GM23338 (cell line): ENCODE data around the gene SCIN. TPM values are rescaled to one million over a fixed set of nuclear protein-coding genes. Genes with fewer than 3 reads are reported as not detected.

Experiments used
- ATAC-seq: fragments of 200-7000 bp; cut with Tn5 transposase; 3 replicates; pipeline ENCODE4 v1.9.1; 2020
- DNase-seq: peaks from one replicate; pipeline ENCODE4 v3.0.0-alpha.2; 2015; ENCODE audit warnings: low spot score
- H2AFZ ChIP-seq: fragments of 200-600 bp; sonication (generic); 2 replicates; pipeline ENCODE4 v1.8.0; 2016; ENCODE audit warnings: antibody characterized with exemption, mild to moderate bottlenecking, moderate library complexity
- H3F3A ChIP-seq: fragments of 200-600 bp; sonication (generic); replicated peaks from 2 replicates; pipeline ENCODE4 v1.8.0; 2017; ENCODE audit warnings: antibody characterized with exemption, mixed run types, low read depth
- H3K27ac ChIP-seq: fragments of 200-600 bp; sonication (generic); 2 replicates; pipeline ENCODE4 v1.6.1; 2016; ENCODE audit warnings: low read depth
- H3K27me3 ChIP-seq: fragments of 200-600 bp; sonication (generic); 2 replicates; pipeline ENCODE4 v1.8.0; 2016; ENCODE audit warnings: mild to moderate bottlenecking, mixed run types, moderate library complexity; ENCODE audit not compliant: insufficient read depth
- H3K36me3 ChIP-seq: fragments of 200-600 bp; sonication (generic); 2 replicates; pipeline ENCODE4 v1.8.0; 2016; ENCODE audit warnings: mild to moderate bottlenecking; ENCODE audit not compliant: insufficient read depth
- H3K4me1 ChIP-seq: fragments of 200-600 bp; sonication (generic); 2 replicates; pipeline ENCODE4 v1.8.0; 2016; ENCODE audit warnings: mild to moderate bottlenecking, moderate library complexity; ENCODE audit not compliant: insufficient read depth
- H3K4me2 ChIP-seq: fragments of 200-600 bp; sonication (generic); 2 replicates; pipeline ENCODE4 v1.7.1; 2017; ENCODE audit warnings: mixed run types
- H3K4me3 ChIP-seq: fragments of 200-600 bp; sonication (generic); 2 replicates; pipeline ENCODE4 v1.6.1; 2016; ENCODE audit warnings: mixed run types
- H3K79me2 ChIP-seq: fragments of 200-600 bp; sonication (generic); replicated peaks from 2 replicates; pipeline ENCODE4 v1.8.0; 2017; ENCODE audit warnings: mild to moderate bottlenecking; ENCODE audit not compliant: insufficient read depth
- H3K9me2 ChIP-seq: fragments of 200-600 bp; sonication (generic); 2 replicates; pipeline ENCODE4 v1.8.0; 2017; ENCODE audit not compliant: insufficient read depth
- H4K20me1 ChIP-seq: fragments of 200-600 bp; sonication (generic); replicated peaks from 2 replicates; pipeline ENCODE4 v1.8.0; 2017; ENCODE audit warnings: mild to moderate bottlenecking; ENCODE audit not compliant: insufficient read depth
- H3K27ac Mint-ChIP-seq: 2 replicates; pipeline ENCODE4 v1.8.0; 2020; ENCODE audit warnings: inconsistent platforms, mild to moderate bottlenecking, moderate library complexity, mixed read lengths
- H3K27me3 Mint-ChIP-seq: 3 replicates; pipeline ENCODE4 v1.8.0; 2022; ENCODE audit warnings: low read depth, mild to moderate bottlenecking, moderate library complexity, mixed read lengths, inconsistent platforms; ENCODE audit not compliant: insufficient read depth, poor library complexity
- H3K36me3 Mint-ChIP-seq: 3 replicates; pipeline ENCODE4 v1.8.0; 2021; ENCODE audit warnings: low read depth, mild to moderate bottlenecking, inconsistent platforms, moderate library complexity, mixed read lengths
- H3K4me1 Mint-ChIP-seq: 3 replicates; pipeline ENCODE4 v1.8.0; 2020; ENCODE audit warnings: mild to moderate bottlenecking, inconsistent platforms, mixed read lengths
- H3K4me3 Mint-ChIP-seq: 3 replicates; pipeline ENCODE4 v1.8.0; 2021; ENCODE audit warnings: moderate library complexity, mild to moderate bottlenecking, inconsistent platforms, mixed read lengths
- H3K9me3 Mint-ChIP-seq: 3 replicates; pipeline ENCODE4 v1.8.0; 2020; ENCODE audit warnings: moderate library complexity, mild to moderate bottlenecking, inconsistent platforms, mixed read lengths
- CREB1 ChIP-seq: fragments of 250-450 bp; sonication (Bioruptor Pico); IDR thresholded peaks from 2 replicates; pipeline ENCODE4 v1.5.0; 2020; ENCODE audit warnings: low read depth, mild to moderate bottlenecking, moderate library complexity
- EZH2 ChIP-seq: fragments of 200-600 bp; sonication (generic); IDR thresholded peaks from one replicate; pipeline ENCODE4 v1.8.0; 2017; ENCODE audit warnings: antibody characterized with exemption, mild to moderate bottlenecking, low read depth; ENCODE audit not compliant: unreplicated experiment
- EZH2phosphoT487 ChIP-seq: fragments of 200-600 bp; sonication (generic); IDR thresholded peaks from one replicate; pipeline ENCODE4 v1.8.1; 2018; ENCODE audit warnings: antibody characterized with exemption; ENCODE audit not compliant: unreplicated experiment
- JUNB ChIP-seq: IDR thresholded peaks from one replicate; pipeline ENCODE4 v1.6.1; 2016; ENCODE audit warnings: antibody characterized with exemption; ENCODE audit not compliant: unreplicated experiment
- STAT1 ChIP-seq: IDR thresholded peaks from one replicate; pipeline ENCODE4 v1.6.1; 2016; ENCODE audit warnings: antibody characterized with exemption; ENCODE audit not compliant: unreplicated experiment
- ZNF331 ChIP-seq: fragments of 250-450 bp; sonication (Bioruptor Pico); IDR thresholded peaks from 2 replicates; pipeline ENCODE4 v1.5.0; 2020; ENCODE audit warnings: low read depth, mild to moderate bottlenecking, moderate library complexity
- polyA plus RNA-seq: library from polyadenylated mRNA; unstranded; fragments of >200 nt; fragmentation: Nextera tagmentation; extraction: Ambion mirVana; gene quantifications from 2 replicates; pipeline ENCODE4 v1.2.1, GENCODE V29; 2016
- total RNA-seq: library from RNA; depleted of rRNA; stranded (reverse); fragments of >200 nt; shearing (Covaris generic); gene quantifications from 2 replicates; pipeline ENCODE4 v1.2.3, GENCODE V29; 2014
- TF ChIP-seq, protein P1 (sequence below): IDR thresholded peaks from 2 replicates; pipeline ENCODE4 v1.6.1; 2016; ENCODE audit warnings: antibody characterized with exemption
- TF ChIP-seq, protein P2 (sequence below): fragments of 250-450 bp; sonication (Bioruptor Pico); IDR thresholded peaks from 2 replicates; pipeline ENCODE4 v1.5.0; 2020; ENCODE audit warnings: mild to moderate bottlenecking, moderate library complexity
- TF ChIP-seq, protein P3 (sequence below), 2 experiments: fragments of 200-600 bp in 1 of 2; sonication (generic) in 1 of 2; conservative IDR thresholded peaks; 2 replicates each; pipeline versions ENCODE4 v1.5.1 to v1.6.1; 2016 to 2017; ENCODE audit warnings: antibody characterized with exemption in 2 of 2, low read depth in 2 of 2, mild to moderate bottlenecking in 2 of 2, moderate library complexity in 1 of 2

SCIN gene
- total and polyA plus RNA-seq, 2 experiments from 2014 or later, result 0.80 to 0.92 TPM

- Mint-ChIP-seq H3K27ac (no peak overlapping the region), H3K4me1 (peaks cover 9% of the 10 kb centered on the region), H3K27me3 (no peaks in the 10 kb centered on the region), H3K4me3 (no peak overlapping the region), H3K36me3 (no peaks in the 10 kb centered on the region), H3K9me3 (no peaks in the 10 kb centered on the region)
- no peaks in the 10 kb centered on the region for H3F3A ChIP-seq
- H3K36me3 ChIP-seq, result no peaks in the 10 kb centered on the region
- no peaks in the 10 kb centered on the region for H3K9me2 ChIP-seq
- no peak overlapping the region for H3K27ac ChIP-seq
- H3K27me3 ChIP-seq, result no peaks in the 10 kb centered on the region
- TF ChIP-seq, protein P1, sequence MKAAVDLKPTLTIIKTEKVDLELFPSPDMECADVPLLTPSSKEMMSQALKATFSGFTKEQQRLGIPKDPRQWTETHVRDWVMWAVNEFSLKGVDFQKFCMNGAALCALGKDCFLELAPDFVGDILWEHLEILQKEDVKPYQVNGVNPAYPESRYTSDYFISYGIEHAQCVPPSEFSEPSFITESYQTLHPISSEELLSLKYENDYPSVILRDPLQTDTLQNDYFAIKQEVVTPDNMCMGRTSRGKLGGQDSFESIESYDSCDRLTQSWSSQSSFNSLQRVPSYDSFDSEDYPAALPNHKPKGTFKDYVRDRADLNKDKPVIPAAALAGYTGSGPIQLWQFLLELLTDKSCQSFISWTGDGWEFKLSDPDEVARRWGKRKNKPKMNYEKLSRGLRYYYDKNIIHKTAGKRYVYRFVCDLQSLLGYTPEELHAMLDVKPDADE, result no peak
- TF ChIP-seq EZH2phosphoT487 (no peak), ZNF331 (CRISPR knock-in tag) (no peak), STAT1 (no peak), CREB1 (no peak)
- no peaks in the 10 kb centered on the region for H3K79me2 ChIP-seq
- H2AFZ ChIP-seq, result no peak overlapping the region
- no peaks in the 10 kb centered on the region for H4K20me1 ChIP-seq
- DNase-seq (no peak), ATAC-seq (no peak)
- no peak overlapping the region for H3K4me3 ChIP-seq
- H3K4me1 ChIP-seq, result peaks cover 17% of the 10 kb centered on the region
- H3K4me2 ChIP-seq, result no peak overlapping the region
These were observed 72.0 kb downstream of the SCIN start for GRCh38 chr7:12642508-12642907.

- Histone ChIP-seq H4K20me1 (no peaks in the 10 kb centered on the region), H3F3A (no peaks in the 10 kb centered on the region), H3K27ac (no peak overlapping the region), H3K4me2 (no peak overlapping the region), H2AFZ (peak overlapping the region; percentile 34; the same call in 1 of the 2 replicates), H3K79me2 (no peaks in the 10 kb centered on the region), H3K36me3 (no peaks in the 10 kb centered on the region), H3K27me3 (no peaks in the 10 kb centered on the region), H3K4me3 (no peak overlapping the region), H3K9me2 (no peaks in the 10 kb centered on the region), H3K4me1 (peaks cover 20% of the 10 kb centered on the region)
- ATAC-seq (no peak), DNase-seq (no peak)
- no peaks in the 10 kb centered on the region for H3K9me3 Mint-ChIP-seq
- peaks cover 9% of the 10 kb centered on the region for H3K4me1 Mint-ChIP-seq
- H3K27me3 Mint-ChIP-seq, result no peaks in the 10 kb centered on the region
- H3K27ac Mint-ChIP-seq, result no peak overlapping the region
- H3K36me3 Mint-ChIP-seq, result no peaks in the 10 kb centered on the region
- H3K4me3 Mint-ChIP-seq, result no peak overlapping the region
- TF ChIP-seq EZH2phosphoT487, result no peak
- TF ChIP-seq EZH2, result no peak
- TF ChIP-seq, protein P2, sequence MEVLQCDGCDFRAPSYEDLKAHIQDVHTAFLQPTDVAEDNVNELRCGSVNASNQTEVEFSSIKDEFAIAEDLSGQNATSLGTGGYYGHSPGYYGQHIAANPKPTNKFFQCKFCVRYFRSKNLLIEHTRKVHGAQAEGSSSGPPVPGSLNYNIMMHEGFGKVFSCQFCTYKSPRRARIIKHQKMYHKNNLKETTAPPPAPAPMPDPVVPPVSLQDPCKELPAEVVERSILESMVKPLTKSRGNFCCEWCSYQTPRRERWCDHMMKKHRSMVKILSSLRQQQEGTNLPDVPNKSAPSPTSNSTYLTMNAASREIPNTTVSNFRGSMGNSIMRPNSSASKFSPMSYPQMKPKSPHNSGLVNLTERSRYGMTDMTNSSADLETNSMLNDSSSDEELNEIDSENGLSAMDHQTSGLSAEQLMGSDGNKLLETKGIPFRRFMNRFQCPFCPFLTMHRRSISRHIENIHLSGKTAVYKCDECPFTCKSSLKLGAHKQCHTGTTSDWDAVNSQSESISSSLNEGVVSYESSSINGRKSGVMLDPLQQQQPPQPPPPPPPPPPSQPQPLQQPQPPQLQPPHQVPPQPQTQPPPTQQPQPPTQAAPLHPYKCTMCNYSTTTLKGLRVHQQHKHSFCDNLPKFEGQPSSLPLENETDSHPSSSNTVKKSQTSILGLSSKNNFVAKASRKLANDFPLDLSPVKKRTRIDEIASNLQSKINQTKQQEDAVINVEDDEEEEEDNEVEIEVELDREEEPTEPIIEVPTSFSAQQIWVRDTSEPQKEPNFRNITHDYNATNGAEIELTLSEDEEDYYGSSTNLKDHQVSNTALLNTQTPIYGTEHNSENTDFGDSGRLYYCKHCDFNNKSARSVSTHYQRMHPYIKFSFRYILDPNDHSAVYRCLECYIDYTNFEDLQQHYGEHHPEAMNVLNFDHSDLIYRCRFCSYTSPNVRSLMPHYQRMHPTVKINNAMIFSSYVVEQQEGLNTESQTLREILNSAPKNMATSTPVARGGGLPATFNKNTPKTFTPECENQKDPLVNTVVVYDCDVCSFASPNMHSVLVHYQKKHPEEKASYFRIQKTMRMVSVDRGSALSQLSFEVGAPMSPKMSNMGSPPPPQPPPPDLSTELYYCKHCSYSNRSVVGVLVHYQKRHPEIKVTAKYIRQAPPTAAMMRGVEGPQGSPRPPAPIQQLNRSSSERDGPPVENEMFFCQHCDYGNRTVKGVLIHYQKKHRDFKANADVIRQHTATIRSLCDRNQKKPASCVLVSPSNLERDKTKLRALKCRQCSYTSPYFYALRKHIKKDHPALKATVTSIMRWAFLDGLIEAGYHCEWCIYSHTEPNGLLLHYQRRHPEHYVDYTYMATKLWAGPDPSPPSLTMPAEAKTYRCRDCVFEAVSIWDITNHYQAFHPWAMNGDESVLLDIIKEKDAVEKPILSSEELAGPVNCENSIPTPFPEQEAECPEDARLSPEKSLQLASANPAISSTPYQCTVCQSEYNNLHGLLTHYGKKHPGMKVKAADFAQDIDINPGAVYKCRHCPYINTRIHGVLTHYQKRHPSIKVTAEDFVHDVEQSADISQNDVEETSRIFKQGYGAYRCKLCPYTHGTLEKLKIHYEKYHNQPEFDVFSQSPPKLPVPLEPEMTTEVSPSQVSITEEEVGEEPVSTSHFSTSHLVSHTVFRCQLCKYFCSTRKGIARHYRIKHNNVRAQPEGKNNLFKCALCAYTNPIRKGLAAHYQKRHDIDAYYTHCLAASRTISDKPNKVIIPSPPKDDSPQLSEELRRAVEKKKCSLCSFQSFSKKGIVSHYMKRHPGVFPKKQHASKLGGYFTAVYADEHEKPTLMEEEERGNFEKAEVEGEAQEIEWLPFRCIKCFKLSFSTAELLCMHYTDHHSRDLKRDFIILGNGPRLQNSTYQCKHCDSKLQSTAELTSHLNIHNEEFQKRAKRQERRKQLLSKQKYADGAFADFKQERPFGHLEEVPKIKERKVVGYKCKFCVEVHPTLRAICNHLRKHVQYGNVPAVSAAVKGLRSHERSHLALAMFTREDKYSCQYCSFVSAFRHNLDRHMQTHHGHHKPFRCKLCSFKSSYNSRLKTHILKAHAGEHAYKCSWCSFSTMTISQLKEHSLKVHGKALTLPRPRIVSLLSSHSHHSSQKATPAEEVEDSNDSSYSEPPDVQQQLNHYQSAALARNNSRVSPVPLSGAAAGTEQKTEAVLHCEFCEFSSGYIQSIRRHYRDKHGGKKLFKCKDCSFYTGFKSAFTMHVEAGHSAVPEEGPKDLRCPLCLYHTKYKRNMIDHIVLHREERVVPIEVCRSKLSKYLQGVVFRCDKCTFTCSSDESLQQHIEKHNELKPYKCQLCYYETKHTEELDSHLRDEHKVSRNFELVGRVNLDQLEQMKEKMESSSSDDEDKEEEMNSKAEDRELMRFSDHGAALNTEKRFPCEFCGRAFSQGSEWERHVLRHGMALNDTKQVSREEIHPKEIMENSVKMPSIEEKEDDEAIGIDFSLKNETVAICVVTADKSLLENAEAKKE (CRISPR knock-in tag), result no peak
- TF ChIP-seq, protein P3, sequence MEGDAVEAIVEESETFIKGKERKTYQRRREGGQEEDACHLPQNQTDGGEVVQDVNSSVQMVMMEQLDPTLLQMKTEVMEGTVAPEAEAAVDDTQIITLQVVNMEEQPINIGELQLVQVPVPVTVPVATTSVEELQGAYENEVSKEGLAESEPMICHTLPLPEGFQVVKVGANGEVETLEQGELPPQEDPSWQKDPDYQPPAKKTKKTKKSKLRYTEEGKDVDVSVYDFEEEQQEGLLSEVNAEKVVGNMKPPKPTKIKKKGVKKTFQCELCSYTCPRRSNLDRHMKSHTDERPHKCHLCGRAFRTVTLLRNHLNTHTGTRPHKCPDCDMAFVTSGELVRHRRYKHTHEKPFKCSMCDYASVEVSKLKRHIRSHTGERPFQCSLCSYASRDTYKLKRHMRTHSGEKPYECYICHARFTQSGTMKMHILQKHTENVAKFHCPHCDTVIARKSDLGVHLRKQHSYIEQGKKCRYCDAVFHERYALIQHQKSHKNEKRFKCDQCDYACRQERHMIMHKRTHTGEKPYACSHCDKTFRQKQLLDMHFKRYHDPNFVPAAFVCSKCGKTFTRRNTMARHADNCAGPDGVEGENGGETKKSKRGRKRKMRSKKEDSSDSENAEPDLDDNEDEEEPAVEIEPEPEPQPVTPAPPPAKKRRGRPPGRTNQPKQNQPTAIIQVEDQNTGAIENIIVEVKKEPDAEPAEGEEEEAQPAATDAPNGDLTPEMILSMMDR (conservative IDR thresholded peaks at IDR 0.05; ENCODE audit: low read depth in 2 of 2), result no peak
- no peak for TF ChIP-seq CREB1
- TF ChIP-seq, protein P1, result no peak
- TF ChIP-seq JUNB, result no peak
- TF ChIP-seq STAT1, result no peak
These were observed 72.6 kb downstream of the SCIN start for GRCh38 chr7:12643001-12643643.
